Uterus (tissue), 4 donors: ENCODE results near the gene LITAF. TPM values are rescaled to one million over a fixed set of nuclear protein-coding genes. Genes with fewer than 3 reads are reported as not detected.

Experiments
- DNase-seq, 2 donors: peaks; one replicate each; pipeline ENCODE4 v3.0.0-alpha.2; 2019 to 2020
- H3K27ac ChIP-seq, 2 donors: fragments of 200-600 bp; sonication (generic); 1 replicate in 1 of 2; 2 replicates in 1 of 2; pipeline ENCODE4 v1.5.1; 2016 to 2018
- H3K27me3 ChIP-seq, 2 donors: fragments of 200-600 bp; sonication (generic); one replicate each; pipeline ENCODE4 v1.5.1; 2018 to 2019; ENCODE audit warnings: control low read depth in 1 of 2
- H3K36me3 ChIP-seq, 2 donors: fragments of 200-600 bp; sonication (generic); one replicate each; pipeline ENCODE4 v1.5.1; 2019; ENCODE audit warnings: control low read depth in 1 of 2
- H3K4me1 ChIP-seq, 2 donors: fragments of 200-600 bp; sonication (generic); one replicate each; pipeline ENCODE4 v1.5.1; 2018 to 2019; ENCODE audit warnings: control low read depth in 1 of 2
- H3K4me3 ChIP-seq, 2 donors: fragments of 200-600 bp; sonication (generic); 1 replicate in 1 of 2; 2 replicates in 1 of 2; pipeline ENCODE4 v1.5.1; 2018 to 2019; ENCODE audit warnings: mild to moderate bottlenecking in 1 of 2
- H3K9me3 ChIP-seq, 2 donors: fragments of 200-600 bp; sonication (generic); one replicate each; pipeline ENCODE4 v1.5.1; 2019; ENCODE audit warnings: control low read depth in 1 of 2
- POLR2A ChIP-seq, 2 donors: fragments of 450-650 bp; IDR thresholded peaks; one replicate each; pipeline ENCODE4 v1.6.1; 2016; ENCODE audit warnings: antibody characterized with exemption in 2 of 2, mild to moderate bottlenecking in 1 of 2, moderate library complexity in 1 of 2
- intact Hi-C: fragments of 100-400 bp; cut with DNase I; formaldehyde crosslinking; loops from one replicate; pipeline ENCODE4 v1.15.1; 2023; ENCODE audit warnings: low total_unique reads
- total RNA-seq, 4 donors: library from RNA; depleted of rRNA in 3 of 4; stranded (reverse); fragments of >200 nt in 3 of 4; gene quantifications; one replicate each; pipeline versions ENCODE4 v1.1.0 to v1.2.4, GENCODE V29; 2014 to 2023
- TF ChIP-seq, protein P1 (sequence below), 4 experiments: fragments of 200-600 bp in 2 of 4; fragments of 450-650 bp in 2 of 4; sonication (generic) in 2 of 4; IDR thresholded peaks; one replicate each; pipeline ENCODE4 v1.5.1; 2016 to 2019; ENCODE audit warnings: antibody characterized with exemption in 4 of 4, mild to moderate bottlenecking in 2 of 4, moderate library complexity in 1 of 4
- donor health status: DM: yes; HTN: yes; CAD: no.

The LITAF gene
- total RNA-seq, 4 donors from 2014 or later, result 46.9 to 163 (median 73.2) TPM

GRCh38 chr16:11603331-11603750, 16.6 kb upstream of the LITAF start:
- DNase-seq, result peak in 1 of 2 donors; percentile 72
- H3K9me3 ChIP-seq, result no peaks in the 10 kb centered on the region
- H3K27me3 ChIP-seq, result no peaks in the 10 kb centered on the region
- no peaks in the 10 kb centered on the region for H3K36me3 ChIP-seq
- H3K4me3 ChIP-seq, result no peak overlapping the region
- intact Hi-C loops, result no loop called here
- peak overlapping the region; percentile 63 to 78 for H3K27ac ChIP-seq
- no peak for TF ChIP-seq POLR2A (IDR thresholded peaks at IDR 0.05)
- TF ChIP-seq, protein P1, sequence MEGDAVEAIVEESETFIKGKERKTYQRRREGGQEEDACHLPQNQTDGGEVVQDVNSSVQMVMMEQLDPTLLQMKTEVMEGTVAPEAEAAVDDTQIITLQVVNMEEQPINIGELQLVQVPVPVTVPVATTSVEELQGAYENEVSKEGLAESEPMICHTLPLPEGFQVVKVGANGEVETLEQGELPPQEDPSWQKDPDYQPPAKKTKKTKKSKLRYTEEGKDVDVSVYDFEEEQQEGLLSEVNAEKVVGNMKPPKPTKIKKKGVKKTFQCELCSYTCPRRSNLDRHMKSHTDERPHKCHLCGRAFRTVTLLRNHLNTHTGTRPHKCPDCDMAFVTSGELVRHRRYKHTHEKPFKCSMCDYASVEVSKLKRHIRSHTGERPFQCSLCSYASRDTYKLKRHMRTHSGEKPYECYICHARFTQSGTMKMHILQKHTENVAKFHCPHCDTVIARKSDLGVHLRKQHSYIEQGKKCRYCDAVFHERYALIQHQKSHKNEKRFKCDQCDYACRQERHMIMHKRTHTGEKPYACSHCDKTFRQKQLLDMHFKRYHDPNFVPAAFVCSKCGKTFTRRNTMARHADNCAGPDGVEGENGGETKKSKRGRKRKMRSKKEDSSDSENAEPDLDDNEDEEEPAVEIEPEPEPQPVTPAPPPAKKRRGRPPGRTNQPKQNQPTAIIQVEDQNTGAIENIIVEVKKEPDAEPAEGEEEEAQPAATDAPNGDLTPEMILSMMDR (IDR thresholded peaks at IDR 0.05), result no peak
- H3K4me1 ChIP-seq, result no peaks in the 10 kb centered on the region

DNA sequence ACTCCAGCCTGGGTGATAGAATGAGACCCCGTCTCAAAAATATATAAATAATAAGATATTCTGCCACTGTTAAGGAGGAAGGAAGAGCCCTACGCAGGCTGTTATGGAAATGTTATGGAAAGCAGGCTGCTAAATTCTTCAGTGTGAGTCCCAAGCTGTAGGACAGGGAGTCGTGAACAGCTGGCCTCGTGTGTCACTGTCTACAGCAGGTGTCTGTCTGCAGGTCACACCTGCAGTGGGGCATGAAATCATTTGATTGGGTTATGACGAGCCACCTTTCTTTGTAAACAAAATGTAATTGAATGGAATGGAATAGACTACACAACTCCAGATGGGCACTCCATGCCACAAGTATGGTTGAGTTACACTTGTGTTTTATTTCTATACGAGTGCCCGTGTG, 15.6 kb upstream of the LITAF start:
- intact Hi-C loops, result no loop called here
- H3K4me3 ChIP-seq, result no peak overlapping the region
- peaks cover 0 to 4% of the 10 kb centered on the region in 2 donors for H3K4me1 ChIP-seq
- TF ChIP-seq POLR2A (IDR thresholded peaks at IDR 0.05), result no peak
- TF ChIP-seq, protein P1 (IDR thresholded peaks at IDR 0.05), result no peak
- H3K27me3 ChIP-seq, result no peaks in the 10 kb centered on the region
- H3K9me3 ChIP-seq, result no peaks in the 10 kb centered on the region
- H3K27ac ChIP-seq, result no peak overlapping the region
- H3K36me3 ChIP-seq, result no peaks in the 10 kb centered on the region
- DNase-seq, result no peak

DNA sequence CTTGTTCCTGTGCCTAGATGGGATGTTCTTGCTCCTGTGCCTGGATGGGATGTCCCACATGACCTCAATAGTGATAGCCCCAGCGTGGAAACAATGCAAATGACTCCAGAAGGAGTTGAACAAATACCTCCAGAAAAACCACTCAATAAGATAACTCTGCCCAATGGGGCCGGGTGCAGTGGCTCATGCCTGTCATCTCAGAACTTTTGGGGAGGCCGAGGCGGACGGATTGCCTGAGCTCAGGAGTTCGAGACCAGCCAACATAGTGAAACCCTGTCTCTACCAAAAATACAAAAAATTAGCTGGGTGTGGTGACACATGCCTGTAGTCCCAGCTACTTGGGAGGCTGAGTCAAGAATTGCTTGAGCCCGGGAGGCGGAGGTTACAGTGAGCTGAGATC, 15.2 kb upstream of the LITAF start:
- Histone ChIP-seq H3K27ac (no peak overlapping the region), H3K27me3 (no peaks in the 10 kb centered on the region), H3K9me3 (no peaks in the 10 kb centered on the region), H3K36me3 (no peaks in the 10 kb centered on the region), H3K4me1 (peaks cover 0 to 9% of the 10 kb centered on the region in 2 donors), H3K4me3 (no peak overlapping the region)
- DNase-seq, result no peak
- TF ChIP-seq POLR2A (IDR thresholded peaks at IDR 0.05), result no peak
- TF ChIP-seq, protein P1 (IDR thresholded peaks at IDR 0.05), result no peak
- intact Hi-C loops, result no loop called here

- Histone ChIP-seq H3K9me3 (no peaks in the 10 kb centered on the region), H3K36me3 (no peaks in the 10 kb centered on the region), H3K27me3 (no peaks in the 10 kb centered on the region), H3K4me3 (no peak overlapping the region), H3K4me1 (peaks cover 0 to 12% of the 10 kb centered on the region in 2 donors), H3K27ac (no peak overlapping the region)
- intact Hi-C loops, result no loop called here
- TF ChIP-seq, protein P1 (IDR thresholded peaks at IDR 0.05), result no peak
- no peak for TF ChIP-seq POLR2A (IDR thresholded peaks at IDR 0.05)
- no peak for DNase-seq
These were observed 14.7 kb upstream of the LITAF start for GRCh38 chr16:11601425-11601824.

DNA sequence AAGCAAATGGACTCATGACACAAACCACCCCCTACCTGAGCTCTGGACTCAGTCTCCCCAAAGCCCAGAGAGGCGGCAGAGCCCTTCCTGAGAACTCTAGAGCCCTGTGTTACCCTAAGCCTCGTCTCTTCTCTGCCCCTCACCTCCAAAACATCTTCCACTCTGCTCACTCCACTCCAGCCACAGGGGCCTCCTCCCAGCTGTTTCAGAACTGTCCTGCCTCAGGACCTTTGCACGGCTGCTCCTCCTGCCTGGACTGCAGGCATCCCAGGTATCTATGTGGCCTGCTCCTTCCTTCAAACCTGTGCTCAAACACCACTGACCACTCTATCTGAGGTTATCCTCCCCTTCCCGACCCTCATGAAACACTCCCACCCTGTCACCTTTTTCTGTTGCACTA, 12.9 kb upstream of the LITAF start:
- TF ChIP-seq POLR2A (IDR thresholded peaks at IDR 0.05), result no peak
- TF ChIP-seq, protein P1 (IDR thresholded peaks at IDR 0.05), result no peak
- Histone ChIP-seq H3K4me3 (no peak overlapping the region), H3K4me1 (peaks cover 0 to 12% of the 10 kb centered on the region in 2 donors), H3K36me3 (no peaks in the 10 kb centered on the region), H3K27me3 (no peaks in the 10 kb centered on the region), H3K27ac (no peak overlapping the region), H3K9me3 (no peaks in the 10 kb centered on the region)
- intact Hi-C loops, result no loop called here
- no peak for DNase-seq
